HepG2 (cell line): ENCODE data around the gene BTBD6. TPM values are rescaled to one million over a fixed set of nuclear protein-coding genes. Genes with fewer than 3 reads are reported as not detected.

Source experiments
- ATAC-seq: fragments of 200-7000 bp; cut with Tn5 transposase; 3 replicates; pipeline ENCODE4 v1.9.1; 2020; ENCODE audit warnings: mild to moderate bottlenecking, moderate library complexity
- BruUV-seq: library from RNA; stranded (reverse); fragments of 400-500 nt; replicated peaks from 2 replicates; lab custom pipeline; 2021; lab: Mats Ljungman, UMichigan
- CTCF ChIA-PET: fragments of 300-600 bp; formaldehyde crosslinking; extraction: SDS; loops from one replicate; lab custom pipeline; 2021; ENCODE audit warnings: low total read pairs, inconsistent platforms, low intra/inter-chr PET ratio; lab: Yijun Ruan, JAX
- POLR2A ChIA-PET: fragments of 350-600 bp; sonication (Branson Sonifier 250); formaldehyde crosslinking; loops from one replicate; lab custom pipeline; 2020; ENCODE audit warnings: antibody characterized with exemption, inconsistent platforms; lab: Yijun Ruan, JAX
- DNase-seq: peaks from one replicate; pipeline ENCODE4 v3.0.0-alpha.2; 2015; ENCODE audit warnings: low spot score
- FAIRE-seq: peaks from 3 replicates; lab custom pipeline; 2011; peaks lifted over from hg19 to GRCh38; lab: Jason Lieb, UNC
- H2AFZ ChIP-seq: one replicate; pipeline ENCODE4 v1.6.1; 2011; ENCODE audit warnings: low read length, inconsistent platforms
- H3K27ac ChIP-seq: fragments of 300-600 bp; 3 replicates; pipeline ENCODE4 v1.8.0; 2011; ENCODE audit warnings: mixed run types, mild to moderate bottlenecking, mixed read lengths, low read length, inconsistent platforms; ENCODE audit not compliant: insufficient read depth; ENCODE audit errors: extremely low read length
- H3K27me3 ChIP-seq, 2 experiments: fragments of 200-600 bp in 1 of 2; 2 replicates in 1 of 2; 3 replicates in 1 of 2; pipeline versions ENCODE4 v1.6.0 to v1.8.0; 2011; ENCODE audit warnings: low read length in 2 of 2, mild to moderate bottlenecking in 2 of 2, moderate library complexity in 2 of 2, inconsistent platforms in 1 of 2; ENCODE audit not compliant: insufficient read depth in 2 of 2, control insufficient read depth in 1 of 2
- H3K36me3 ChIP-seq, 2 experiments: fragments of 200-600 bp in 1 of 2; replicated peaks in 1 of 2; 2 replicates in 1 of 2; 3 replicates in 1 of 2; pipeline versions ENCODE4 v1.5.1 to v1.8.0; 2011; ENCODE audit warnings: low read length in 2 of 2, inconsistent platforms in 1 of 2; ENCODE audit not compliant: insufficient read depth in 2 of 2, control insufficient read depth in 1 of 2
- H3K4me1 ChIP-seq: 2 replicates; pipeline ENCODE4 v1.5.1; 2012; ENCODE audit warnings: low read length, inconsistent platforms; ENCODE audit not compliant: insufficient read depth
- H3K4me2 ChIP-seq: 2 replicates; pipeline ENCODE4 v1.6.0; 2011; ENCODE audit warnings: low read depth, low read length, inconsistent platforms
- H3K4me3 ChIP-seq, 3 experiments: fragments of 200-600 bp in 1 of 3; sonication (generic), shearing (Covaris generic) in 1 of 3; replicated peaks in 1 of 3; 2 replicates each; pipeline ENCODE4 v1.5.1; 2011 to 2016; ENCODE audit warnings: low read length in 3 of 3, inconsistent platforms in 2 of 3, low read depth in 2 of 3, mild to moderate bottlenecking in 2 of 3, control low read depth in 1 of 3, mixed read lengths in 1 of 3; ENCODE audit not compliant: insufficient read depth in 1 of 3
- H3K79me2 ChIP-seq: one replicate; pipeline ENCODE4 v1.6.1; 2011; ENCODE audit warnings: low read length, inconsistent platforms; ENCODE audit not compliant: insufficient read depth
- H3K9ac ChIP-seq: 2 replicates; pipeline ENCODE4 v1.6.0; 2011; ENCODE audit warnings: mild to moderate bottlenecking, low read depth, low read length, inconsistent platforms; ENCODE audit not compliant: insufficient read depth
- H3K9me3 ChIP-seq: 2 replicates; pipeline ENCODE4 v1.5.1; 2012; ENCODE audit warnings: mild to moderate bottlenecking, low read length
- H4K20me1 ChIP-seq: 2 replicates; pipeline ENCODE4 v1.6.0; 2011; ENCODE audit warnings: inconsistent platforms, mild to moderate bottlenecking, low read length, moderate library complexity; ENCODE audit not compliant: insufficient read depth
- NPAS2 ChIP-seq: sonication (generic); formaldehyde crosslinking; IDR thresholded peaks from 2 replicates; pipeline ENCODE4 v1.8.0; 2022; ENCODE audit warnings: mild to moderate bottlenecking, missing genetic modification reagents, borderline replicate concordance
- PCBP2 ChIP-seq: fragments of 200-400 bp; formaldehyde crosslinking; optimal IDR thresholded peaks from 2 replicates; pipeline ENCODE3; 2018; ENCODE audit warnings: low read length, low read depth; ENCODE audit not compliant: poor library complexity, severe bottlenecking
- REL ChIP-seq: sonication (generic); formaldehyde crosslinking; conservative IDR thresholded peaks from 2 replicates; pipeline ENCODE4 v1.8.0; 2022; ENCODE audit warnings: mild to moderate bottlenecking, missing genetic modification reagents, moderate library complexity
- THAP11 ChIP-seq: IDR thresholded peaks from 2 replicates; pipeline ENCODE4 v1.6.1; 2016; ENCODE audit warnings: missing biosample characterization, missing genetic modification reagents
- ZHX1 ChIP-seq: sonication (generic); formaldehyde crosslinking; IDR thresholded peaks from 2 replicates; pipeline ENCODE4 v1.8.1; 2022; ENCODE audit warnings: low read depth, mild to moderate bottlenecking, missing genetic modification reagents
- ZNF335 ChIP-seq: sonication (generic); formaldehyde crosslinking; IDR thresholded peaks from 2 replicates; pipeline ENCODE4 v1.4.0; 2020; ENCODE audit warnings: missing genetic modification reagents
- ZSCAN22 ChIP-seq: sonication (generic); formaldehyde crosslinking; IDR thresholded peaks from 2 replicates; pipeline ENCODE4 v1.4.0; 2020; ENCODE audit warnings: mild to moderate bottlenecking, missing genetic modification reagents
- WGBS: methylation state at CpG from one replicate; pipeline ENCODE4 v1.1.6; 2017; ENCODE audit warnings: low lambda C conversion rate; 5-methylcytosine and 5-hydroxymethylcytosine counted together
- in situ Hi-C: cut with HindIII; loops from 2 replicates; pipeline ENCODE4 v1.10.0; 2017; ENCODE audit warnings: low pct_unique_long_range_greater_than_20kb; ENCODE audit not compliant: extremely low pct_ligation_motif_present
- intact Hi-C: fragments of 100-400 bp; cut with micrococcal nuclease; formaldehyde crosslinking; loops from one replicate; pipeline ENCODE4 v1.10.0; 2022; ENCODE audit not compliant: unreplicated experiment
- polyA plus RNA-seq, 8 experiments: library from polyadenylated mRNA; depleted of rRNA in 3 of 8; stranded (reverse) in 7 of 8; unstranded in 1 of 8; fragments of >200 nt; fragmentation: Illumina TruSeq in 4 of 8; extraction: Trizol in 4 of 8; gene quantifications; 2 replicates each; pipeline versions ENCODE4 v1.2.1 to v1.2.3, GENCODE V29; 2011 to 2016; ENCODE audit warnings: low read depth in 4 of 8, missing spikeins in 1 of 8, mixed read lengths in 1 of 8; ENCODE audit not compliant: insufficient read depth in 1 of 8
- total RNA-seq, 5 experiments: library from RNA; depleted of rRNA; stranded (reverse); fragments of >200 nt; fragmentation: Illumina TruSeq; extraction: Trizol; gene quantifications; 2 replicates each; pipeline ENCODE4 v1.2.3, GENCODE V29; 2016; ENCODE audit warnings: low read depth in 1 of 5

Gene BTBD6
- total and polyA plus RNA-seq, 2 of the 13 experiments (the other 11 are each of a cell fraction or from before 2014, with no cell fraction given), result not detected

GRCh38 chr14:105203701-105204100, 44.6 kb upstream of the BTBD6 start:
- Histone ChIP-seq H3K4me3 (no peak overlapping the region), H4K20me1 (no peaks in the 10 kb centered on the region; the same call in 1 of the 2 replicates), H2AFZ (no peak overlapping the region), H3K4me2 (no peak overlapping the region), H3K9ac (no peak overlapping the region), H3K27me3 (peaks cover 4 to 36% of the 10 kb centered on the region in 2 experiments; a peak in 3 of 5 replicates), H3K36me3 (no peaks in the 10 kb centered on the region), H3K4me1 (peaks cover 27% of the 10 kb centered on the region), H3K79me2 (no peaks in the 10 kb centered on the region), H3K9me3 (no peaks in the 10 kb centered on the region), H3K27ac (no peak overlapping the region)
- DNase-seq, result no peak
- TF ChIP-seq THAP11 (CRISPR knock-in tag) (no peak), NPAS2 (CRISPR knock-in tag) (no peak), PCBP2 (no peak), ZHX1 (no peak), ZSCAN22 (no peak), ZNF335 (no peak), REL (CRISPR knock-in tag) (no peak)
- ChIA-PET CTCF (interaction anchor here (1.6 kb wide), 1 partner anchor 148 kb away, joined by 12 read pairs; no protein-coding TSS in a partner anchor), POLR2A (no interaction called here)
- no peak for FAIRE-seq
- WGBS, result 50% methylated on average over 1 of the region's 6 CpGs
- intact Hi-C loops, result no loop called here
- no TSS peak for BruUV-seq
- in situ Hi-C loops, result loop anchor here (5.0 kb wide), 1 partner anchor 79 kb away; no protein-coding TSS in a partner anchor
- no peak for ATAC-seq
